ENCODE measurements around the gene YWHAG. TPM values are rescaled to one million over a fixed set of nuclear protein-coding genes. Genes with fewer than 3 reads are reported as not detected.
"Not testable (repeated sequence)": the region's sequence is repeated elsewhere in the genome, so short reads cannot be mapped to it uniquely, and the experiment has no call there.

YWHAG gene
- total RNA-seq, 1 donor from 2014 or later: 650 TPM

GRCh38 chr7:76368190-76368589 is 9.4 kb upstream of the YWHAG start:
- no peaks in the 10 kb centered on the region for H3K36me3 Mint-ChIP-seq (ENCODE audit: unreplicated experiment)
- H3K27ac Mint-ChIP-seq (ENCODE audit: unreplicated experiment): no peak overlapping the region
- no peak for TF ChIP-seq CTCF (IDR thresholded peaks at IDR 0.05; ENCODE audit: partially characterized antibody, unreplicated experiment)
- no peak overlapping the region for H3K4me3 Mint-ChIP-seq (ENCODE audit: unreplicated experiment)
- H3K9me3 Mint-ChIP-seq (ENCODE audit: unreplicated experiment): peaks cover 2% of the 10 kb centered on the region
- DNase-seq: no peak
- H3K27me3 Mint-ChIP-seq (ENCODE audit: unreplicated experiment): peaks cover 7% of the 10 kb centered on the region
- H3K4me1 Mint-ChIP-seq (ENCODE audit: low read depth, unreplicated experiment): peaks cover 17% of the 10 kb centered on the region

- Mint-ChIP-seq H3K27ac (ENCODE audit: unreplicated experiment) (peak overlapping the region; percentile 74), H3K4me1 (ENCODE audit: low read depth, unreplicated experiment) (peaks cover 17% of the 10 kb centered on the region), H3K36me3 (ENCODE audit: unreplicated experiment) (no peaks in the 10 kb centered on the region), H3K9me3 (ENCODE audit: unreplicated experiment) (peaks cover 7% of the 10 kb centered on the region), H3K27me3 (ENCODE audit: unreplicated experiment) (peaks cover 12% of the 10 kb centered on the region), H3K4me3 (ENCODE audit: unreplicated experiment) (no peak overlapping the region)
- no peak for TF ChIP-seq CTCF (IDR thresholded peaks at IDR 0.05; ENCODE audit: partially characterized antibody, unreplicated experiment)
- DNase-seq: no peak
These were observed 5.4 kb upstream of the YWHAG start for GRCh38 chr7:76364198-76364584.

DNA sequence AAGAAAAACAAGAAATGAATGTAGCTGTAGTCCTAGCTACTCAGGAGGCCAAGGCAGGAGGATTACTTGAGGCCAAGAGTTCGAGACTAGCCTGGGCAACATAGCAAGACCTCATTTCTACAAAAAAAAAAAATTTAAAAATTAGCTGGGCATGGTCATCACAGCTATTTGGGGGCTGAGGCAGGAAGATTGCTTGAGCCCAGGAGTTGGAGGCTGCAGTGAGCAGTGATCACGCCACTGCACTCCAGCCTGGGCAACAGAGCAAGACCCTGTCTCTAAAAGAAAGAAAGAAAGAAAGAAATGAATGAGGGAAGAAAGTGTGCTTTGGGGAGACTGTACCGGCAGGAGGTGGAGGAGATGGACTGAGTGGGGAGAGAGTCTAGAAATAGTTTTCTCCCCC is 5.0 kb upstream of the YWHAG start:
- Mint-ChIP-seq H3K27me3 (ENCODE audit: unreplicated experiment) (peaks cover 12% of the 10 kb centered on the region), H3K4me1 (ENCODE audit: low read depth, unreplicated experiment) (peaks cover 17% of the 10 kb centered on the region)
- H3K36me3 Mint-ChIP-seq (ENCODE audit: unreplicated experiment); H3K27ac Mint-ChIP-seq (ENCODE audit: unreplicated experiment); H3K4me3 Mint-ChIP-seq (ENCODE audit: unreplicated experiment); H3K9me3 Mint-ChIP-seq (ENCODE audit: unreplicated experiment); DNase-seq: not testable (repeated sequence)

DNA sequence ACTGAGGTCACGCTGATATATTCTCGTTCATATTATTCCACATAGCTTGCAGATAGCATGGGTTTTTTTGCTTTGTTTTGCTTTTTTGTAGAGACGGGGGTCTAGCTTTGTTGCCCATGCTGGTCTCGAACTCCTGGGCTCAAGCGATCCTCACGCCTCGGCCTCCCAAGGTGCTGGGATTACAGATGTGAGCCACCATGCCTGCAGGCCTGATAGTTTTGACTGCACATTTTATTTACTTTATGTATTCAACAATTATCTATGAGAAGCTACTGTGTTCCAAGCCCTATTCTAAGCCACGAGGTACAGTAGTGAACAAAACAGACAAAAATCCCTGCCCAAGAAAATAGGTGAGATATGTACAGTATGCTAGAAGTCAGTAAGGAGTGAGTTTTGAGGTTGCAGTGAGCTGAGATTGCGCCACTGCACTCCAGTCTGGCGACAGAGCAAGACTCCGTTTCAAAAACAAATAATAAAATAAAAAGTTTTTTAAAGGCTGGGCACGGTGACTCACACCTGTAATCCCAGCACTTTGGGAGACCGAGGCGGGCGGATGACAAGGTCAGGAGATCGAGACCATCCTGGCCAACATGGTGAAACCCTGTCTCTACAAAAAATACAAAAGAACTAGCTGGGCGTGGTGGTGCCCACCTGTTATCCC is 1.3 kb upstream of the YWHAG start:
- TF ChIP-seq CTCF (IDR thresholded peaks at IDR 0.05; ENCODE audit: partially characterized antibody, unreplicated experiment): no peak
- peaks cover 22% of the 10 kb centered on the region for H3K9me3 Mint-ChIP-seq (ENCODE audit: unreplicated experiment)
- H3K27me3 Mint-ChIP-seq (ENCODE audit: unreplicated experiment): peaks cover 19% of the 10 kb centered on the region
- H3K4me3 Mint-ChIP-seq (ENCODE audit: unreplicated experiment): peak overlapping the region; percentile 77
- peaks cover 10% of the 10 kb centered on the region for H3K36me3 Mint-ChIP-seq (ENCODE audit: unreplicated experiment)
- H3K4me1 Mint-ChIP-seq (ENCODE audit: low read depth, unreplicated experiment): peaks cover 21% of the 10 kb centered on the region
- no peak for DNase-seq
- H3K27ac Mint-ChIP-seq (ENCODE audit: unreplicated experiment): peak overlapping the region; percentile 96

GRCh38 chr7:76359111-76359977 is 553 bp upstream of the YWHAG start:
- Mint-ChIP-seq H3K27me3 (ENCODE audit: unreplicated experiment) (peaks cover 19% of the 10 kb centered on the region), H3K4me3 (ENCODE audit: unreplicated experiment) (peak overlapping the region; percentile 77), H3K9me3 (ENCODE audit: unreplicated experiment) (peaks cover 22% of the 10 kb centered on the region), H3K36me3 (ENCODE audit: unreplicated experiment) (peaks cover 10% of the 10 kb centered on the region), H3K4me1 (ENCODE audit: low read depth, unreplicated experiment) (peaks cover 20% of the 10 kb centered on the region), H3K27ac (ENCODE audit: unreplicated experiment) (peak overlapping the region; percentile 96)
- DNase-seq: peak; percentile 99
- peak; percentile 67 for TF ChIP-seq CTCF (IDR thresholded peaks at IDR 0.05; ENCODE audit: partially characterized antibody, unreplicated experiment)
